GM19043 (cell line): ENCODE data around the gene ARL6IP5.

Experiments used
- ATAC-seq: cut with Tn5 transposase; IDR thresholded peaks from one replicate; pipeline ENCODE4 v1.9.1; 2021; ENCODE audit warnings: low read depth; ENCODE audit not compliant: unreplicated experiment

The ARL6IP5 gene

DNA sequence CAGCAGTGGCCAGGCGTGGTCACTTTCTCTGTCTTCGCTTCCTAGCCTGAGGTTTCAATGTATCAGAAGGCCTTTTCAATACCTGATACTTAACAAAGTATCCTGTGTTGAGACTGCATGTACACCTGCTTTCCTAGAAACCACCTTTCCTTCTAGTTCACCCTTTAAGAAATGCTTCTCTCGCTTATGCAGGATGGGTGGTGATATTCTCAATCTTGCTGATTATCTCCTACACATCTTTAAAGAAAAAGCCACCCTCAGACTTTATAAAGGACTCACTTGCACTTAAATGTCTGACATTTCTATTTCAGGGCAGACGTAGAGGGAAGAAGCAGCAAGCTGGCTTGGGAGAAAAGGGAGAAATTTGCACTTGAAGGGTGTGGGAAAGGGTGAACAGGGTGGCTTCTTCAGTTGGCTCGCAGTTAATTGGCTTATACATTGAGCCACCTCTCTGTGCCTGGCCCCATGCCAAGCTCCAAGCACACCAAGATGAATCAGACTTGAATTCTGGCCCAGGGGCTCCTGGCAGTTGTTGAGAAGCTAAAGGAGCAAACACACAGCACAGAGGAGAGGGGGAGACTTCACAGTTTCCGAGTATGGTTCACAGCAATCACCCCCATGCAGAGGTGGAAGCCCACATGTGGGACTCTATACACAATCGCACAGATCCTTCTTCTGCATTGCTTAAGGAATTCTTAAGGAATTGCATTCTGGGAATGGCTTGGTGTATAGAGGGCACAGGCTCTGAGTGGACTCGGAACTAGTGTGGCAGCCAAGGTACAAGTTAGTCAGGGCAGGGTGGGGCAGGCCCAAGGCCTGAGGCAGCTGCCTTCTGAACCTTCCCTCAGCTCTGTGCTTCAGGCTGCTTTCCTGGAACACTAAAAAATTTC lies 1.3 kb downstream of the ARL6IP5 start:
- no peak for ATAC-seq

DNA sequence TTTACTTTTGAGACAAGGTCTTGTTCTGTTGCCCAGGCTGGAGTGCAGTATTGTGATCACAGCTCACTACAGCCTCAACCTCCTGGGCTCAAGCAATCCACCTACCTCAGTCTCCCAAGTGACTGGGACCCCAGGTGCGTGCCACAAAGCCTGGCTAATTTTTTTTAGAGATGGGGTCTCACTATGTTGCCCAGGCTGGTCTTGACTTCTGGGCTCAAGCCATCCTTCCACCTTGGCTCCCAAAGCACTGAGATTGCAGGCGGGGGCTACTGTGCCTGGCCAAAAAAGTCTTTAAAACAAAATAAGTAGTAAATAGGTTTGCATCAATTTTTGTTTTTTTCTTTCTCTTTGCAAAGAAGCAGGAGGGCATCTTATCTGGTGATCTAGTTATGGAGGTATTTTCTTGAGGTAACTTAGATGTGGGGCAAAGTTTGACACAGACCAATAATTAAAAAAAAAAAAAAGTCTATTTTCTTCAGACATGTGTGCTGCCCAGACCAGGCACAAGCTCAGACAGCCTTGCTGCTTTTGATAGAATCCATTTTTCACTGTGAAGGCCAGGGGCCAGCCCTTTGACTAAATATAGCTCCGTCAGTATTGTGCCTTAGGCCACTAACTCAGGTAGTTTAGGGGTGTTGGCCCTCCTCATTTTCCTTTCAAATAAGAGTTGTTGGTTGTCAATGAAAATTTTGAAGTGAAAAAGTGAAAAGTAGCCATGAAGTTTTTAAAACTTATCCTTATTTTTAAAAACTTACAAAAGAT lies 2.5 kb downstream of the ARL6IP5 start:
- ATAC-seq, result no peak

DNA sequence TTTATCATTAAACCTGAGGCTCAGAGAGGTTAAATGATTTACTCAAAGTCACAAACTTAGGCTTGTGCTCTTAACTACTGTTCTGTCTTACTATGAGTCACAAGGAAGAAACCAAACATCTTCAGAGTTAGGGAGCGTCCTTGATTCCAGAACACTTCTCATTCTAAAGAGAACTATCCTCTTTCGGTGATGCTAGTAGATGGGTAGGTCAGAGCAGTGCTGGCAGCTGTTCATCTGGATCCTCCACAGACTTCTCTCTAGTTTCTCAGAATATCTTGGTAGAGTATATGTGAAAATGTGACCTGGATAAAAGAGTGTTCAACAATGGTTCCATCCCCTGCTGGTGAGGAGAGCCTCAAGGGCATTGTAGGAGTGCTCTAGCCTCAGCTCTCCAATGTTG lies 3.3 kb downstream of the ARL6IP5 start:
- no peak for ATAC-seq

DNA sequence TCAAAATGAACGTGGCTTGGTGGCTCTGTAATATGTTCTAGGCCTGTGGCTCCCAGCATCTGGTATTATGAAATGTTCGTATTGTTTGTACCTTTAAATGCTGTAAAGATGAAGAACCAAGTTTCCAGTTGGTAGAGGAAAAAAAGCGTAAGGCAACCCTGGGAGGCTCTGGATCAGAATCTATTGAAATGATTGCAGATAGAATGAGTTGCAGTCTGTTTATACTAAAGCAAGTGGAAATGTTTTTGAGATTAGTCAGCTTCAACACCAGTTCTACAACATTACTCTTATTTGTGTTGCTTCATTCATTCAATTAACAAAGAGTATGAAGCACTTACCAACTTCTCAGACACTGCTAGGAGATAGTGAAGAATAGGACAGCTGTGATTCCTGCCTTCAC lies 5.3 kb downstream of the ARL6IP5 start:
- no peak for ATAC-seq

GRCh38 chr3:69091389-69092029 lies 6.8 kb downstream of the ARL6IP5 start:
- no peak for ATAC-seq

DNA sequence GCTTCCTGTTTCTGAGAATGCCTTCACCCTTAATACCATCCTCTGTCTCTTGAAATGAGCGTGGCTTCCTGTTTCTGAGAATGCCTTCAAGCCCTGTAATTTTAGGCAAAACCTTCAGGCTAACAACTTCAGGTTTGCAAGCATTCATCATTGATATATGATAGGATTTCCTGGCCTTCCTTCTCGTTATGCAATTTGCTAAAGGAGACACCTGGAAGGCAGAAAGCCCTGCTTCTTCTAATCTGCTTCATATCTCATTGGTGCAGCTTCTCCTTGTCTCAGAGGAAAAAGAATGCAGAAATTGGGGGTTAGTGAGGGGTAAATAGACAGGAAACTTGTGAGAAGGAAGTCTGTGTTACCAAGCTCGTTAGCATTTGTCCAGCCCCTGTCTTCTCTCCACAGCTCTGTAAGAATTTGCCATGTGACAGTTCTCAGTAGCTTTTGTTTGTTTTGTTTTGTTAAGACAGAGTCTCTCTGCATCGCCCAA lies 7.3 kb downstream of the ARL6IP5 start:
- peak; percentile 67 for ATAC-seq

DNA sequence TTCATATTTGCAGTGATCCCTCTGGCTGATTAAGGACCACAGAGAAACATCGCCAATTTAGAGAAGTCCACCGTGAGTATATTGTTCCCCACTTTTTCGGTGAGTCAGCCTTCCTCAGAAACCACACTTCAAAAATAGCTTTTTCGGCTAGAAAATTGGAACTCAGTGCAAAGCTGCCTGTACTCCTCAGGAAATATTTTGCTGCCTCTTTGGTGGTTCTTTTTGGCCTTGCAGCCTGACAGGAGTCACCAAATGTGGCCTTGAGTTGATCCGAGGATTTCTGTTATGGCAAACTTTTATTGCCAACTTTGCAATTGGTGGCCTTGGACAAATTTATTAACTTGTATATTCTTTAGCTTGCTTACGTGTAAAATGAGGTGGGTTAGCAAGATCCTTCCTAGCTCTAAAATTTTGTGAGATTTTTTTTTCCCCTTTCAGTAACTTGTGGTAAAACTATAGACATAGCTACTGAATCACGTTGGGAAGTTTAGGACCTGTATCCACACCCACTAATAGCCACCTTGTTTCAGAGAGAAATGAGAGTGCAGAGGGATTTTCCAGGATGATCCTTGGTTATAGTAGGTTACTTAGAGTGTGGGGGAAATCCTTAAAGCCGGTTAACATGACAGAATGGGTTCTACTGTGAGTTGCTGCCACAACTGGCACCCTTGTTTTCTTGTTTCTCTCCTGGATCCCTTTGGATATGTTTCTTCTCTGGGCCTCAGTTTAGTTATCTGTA lies 9.9 kb downstream of the ARL6IP5 start:
- no peak for ATAC-seq

DNA sequence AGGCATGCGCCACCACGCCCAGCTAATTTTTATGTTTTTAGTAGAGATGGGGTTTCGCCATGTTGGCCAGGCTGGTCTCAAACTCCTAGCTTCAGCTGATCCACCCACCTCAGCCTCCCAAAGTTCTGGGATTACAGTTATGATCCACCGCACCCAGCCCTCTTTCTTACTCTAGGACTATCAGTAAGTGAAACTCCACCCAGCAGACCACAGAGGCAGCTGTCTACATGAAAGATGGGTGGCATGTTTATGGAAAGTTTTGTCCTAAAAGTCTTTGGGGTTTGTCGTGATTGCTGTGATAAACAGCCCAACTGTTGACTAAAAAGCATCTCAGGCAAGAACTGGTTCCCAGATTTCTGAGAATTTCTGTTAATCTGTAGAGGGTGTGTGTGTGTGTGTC lies 10.9 kb downstream of the ARL6IP5 start:
- ATAC-seq, result no peak

DNA sequence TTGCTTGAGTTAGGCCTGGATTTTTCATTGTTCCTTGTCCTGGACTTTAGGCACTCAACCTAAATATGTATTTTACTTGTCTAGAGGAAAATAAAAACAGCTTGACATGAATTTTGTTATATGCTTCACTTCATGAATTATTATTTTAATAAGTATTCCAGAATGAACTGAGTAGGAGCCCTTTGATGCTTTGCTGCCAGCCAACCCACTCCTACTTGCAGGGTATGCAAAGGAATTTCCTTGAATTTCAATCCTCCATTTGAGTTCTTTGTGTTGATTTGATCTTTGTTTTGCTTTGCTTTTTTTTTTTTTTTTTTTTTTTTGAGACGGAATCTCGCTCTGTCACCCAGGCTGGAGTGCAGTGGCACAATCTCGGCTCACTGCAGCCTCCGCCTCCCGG lies 11.6 kb downstream of the ARL6IP5 start:
- ATAC-seq, result no peak

DNA sequence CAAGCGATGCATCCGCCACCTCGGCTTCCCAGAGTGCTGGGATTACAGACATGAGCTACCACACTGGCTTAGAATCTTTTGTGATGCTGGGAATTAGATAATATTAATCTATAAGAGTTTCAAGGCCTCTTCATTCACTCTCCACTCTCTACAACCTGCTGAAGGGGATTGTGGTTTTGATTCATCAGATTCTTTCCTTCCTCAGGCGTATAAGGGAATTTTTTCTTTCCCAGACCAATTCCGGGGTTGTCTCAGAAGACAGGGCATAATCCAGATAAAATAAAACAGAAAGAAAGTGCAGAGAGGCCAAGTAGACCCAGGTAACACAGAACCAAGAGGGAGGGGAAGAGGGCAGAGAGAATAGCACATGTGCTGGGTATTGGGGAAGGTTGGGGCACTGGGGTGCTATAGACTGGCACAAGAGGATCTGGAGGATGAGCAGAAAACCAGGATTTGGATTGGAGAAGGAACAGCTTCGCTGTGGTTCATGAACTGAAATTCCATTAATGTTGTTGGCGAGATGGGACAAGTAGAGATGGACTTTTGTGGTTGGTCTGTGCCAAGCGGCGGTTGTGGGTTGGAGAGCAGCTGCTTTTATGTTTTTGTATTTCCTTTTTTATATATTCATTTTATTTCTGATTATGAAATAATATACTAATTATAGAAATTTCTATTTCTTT lies 12.8 kb downstream of the ARL6IP5 start:
- no peak for ATAC-seq

- no peak for ATAC-seq
Observed at GRCh38 chr3:69099576-69099975, 14.8 kb downstream of the ARL6IP5 start.

DNA sequence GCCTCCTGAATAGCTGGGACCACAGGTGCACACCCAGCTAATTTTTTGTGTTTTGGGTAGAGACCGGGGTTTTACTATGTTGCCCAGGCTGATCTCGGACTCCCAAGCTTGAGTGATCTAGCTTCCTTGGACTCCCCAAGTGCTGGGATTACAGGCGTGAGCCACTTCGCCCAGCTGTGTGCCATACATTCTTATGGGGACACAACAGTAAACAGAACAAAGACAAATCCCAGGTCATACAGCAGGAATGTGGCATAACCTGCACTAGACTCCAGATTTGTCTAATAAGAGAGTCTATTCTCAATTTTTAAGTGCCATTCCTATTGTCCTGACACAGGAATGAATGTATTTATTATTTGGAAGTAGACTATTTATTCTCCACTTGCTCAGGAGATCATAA lies 17.6 kb downstream of the ARL6IP5 start:
- no peak for ATAC-seq

DNA sequence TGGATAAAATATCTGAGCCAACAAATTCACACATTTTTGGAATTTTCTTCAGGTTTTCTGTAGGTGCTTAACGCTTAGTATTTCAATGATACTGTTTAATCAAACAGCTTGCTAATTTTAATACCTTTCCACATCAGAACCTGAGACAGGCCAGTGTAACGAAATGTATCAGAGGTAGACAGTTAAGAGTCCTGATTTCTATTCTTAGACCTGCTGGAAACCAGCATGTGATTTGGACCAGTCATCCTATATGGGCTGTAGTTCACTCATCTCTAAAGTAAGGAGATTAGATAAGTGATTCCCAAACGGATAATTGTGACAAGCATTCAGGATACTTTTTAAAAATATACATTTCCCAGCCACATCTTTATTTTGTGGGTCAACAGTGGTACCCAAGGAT lies 18.4 kb downstream of the ARL6IP5 start:
- no peak for ATAC-seq

GRCh38 chr3:69104586-69104985 lies 19.8 kb downstream of the ARL6IP5 start:
- no peak for ATAC-seq

DNA sequence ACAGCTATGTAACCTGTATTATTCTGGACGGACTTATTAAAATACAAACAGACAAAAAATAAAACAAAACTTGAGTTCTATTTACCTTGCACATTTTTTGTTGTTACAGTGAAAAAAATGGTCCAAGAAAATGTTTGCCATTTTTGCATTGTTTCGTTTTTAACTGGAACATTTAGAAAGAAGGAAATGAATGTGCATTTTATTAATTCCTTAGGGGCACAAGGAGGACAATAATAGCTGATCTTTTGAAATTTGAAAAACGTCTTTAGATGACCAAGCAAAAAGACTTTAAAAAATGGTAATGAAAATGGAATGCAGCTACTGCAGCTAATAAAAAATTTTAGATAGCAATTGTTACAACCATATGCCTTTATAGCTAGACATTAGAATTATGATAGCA lies 20.6 kb downstream of the ARL6IP5 start:
- no peak for ATAC-seq

DNA sequence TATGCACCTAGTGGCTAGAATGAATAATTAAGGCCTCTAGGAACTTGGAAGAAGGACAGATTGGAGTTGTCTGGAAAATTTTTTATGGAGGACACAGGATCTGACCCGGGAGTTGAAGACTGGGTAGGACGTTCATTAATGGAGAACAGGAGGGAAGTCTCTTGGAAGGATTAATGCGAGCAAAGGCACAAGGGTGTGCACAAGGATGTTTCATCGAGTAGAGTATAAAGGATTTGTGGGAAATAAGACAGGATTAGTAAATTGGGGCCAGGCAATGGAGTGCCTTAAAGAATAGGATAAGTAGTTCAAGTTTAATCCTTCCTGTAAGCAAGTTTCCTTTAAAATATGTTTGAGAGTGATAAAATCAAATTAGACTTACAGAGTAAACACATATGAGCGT lies 23.1 kb downstream of the ARL6IP5 start:
- ATAC-seq, result no peak

DNA sequence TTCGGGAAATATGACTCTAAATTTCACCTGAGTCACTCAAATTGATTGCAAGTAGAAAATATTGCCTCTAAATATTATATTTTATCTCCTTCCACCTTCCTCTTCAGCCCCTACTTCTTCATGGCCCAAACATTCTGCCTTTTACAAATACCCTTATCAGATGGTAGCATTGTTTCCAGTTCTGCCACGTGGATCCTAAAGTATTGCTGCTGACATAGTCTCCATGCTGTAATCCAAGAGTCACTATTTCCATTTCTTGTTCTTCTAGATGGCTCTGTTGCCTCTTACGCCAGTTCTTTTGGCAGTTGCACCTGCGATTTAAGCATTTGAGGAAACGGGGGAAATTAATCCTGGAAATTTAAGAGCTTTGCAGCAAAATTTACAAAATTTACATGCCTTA lies 24.1 kb downstream of the ARL6IP5 start:
- ATAC-seq, result no peak

DNA sequence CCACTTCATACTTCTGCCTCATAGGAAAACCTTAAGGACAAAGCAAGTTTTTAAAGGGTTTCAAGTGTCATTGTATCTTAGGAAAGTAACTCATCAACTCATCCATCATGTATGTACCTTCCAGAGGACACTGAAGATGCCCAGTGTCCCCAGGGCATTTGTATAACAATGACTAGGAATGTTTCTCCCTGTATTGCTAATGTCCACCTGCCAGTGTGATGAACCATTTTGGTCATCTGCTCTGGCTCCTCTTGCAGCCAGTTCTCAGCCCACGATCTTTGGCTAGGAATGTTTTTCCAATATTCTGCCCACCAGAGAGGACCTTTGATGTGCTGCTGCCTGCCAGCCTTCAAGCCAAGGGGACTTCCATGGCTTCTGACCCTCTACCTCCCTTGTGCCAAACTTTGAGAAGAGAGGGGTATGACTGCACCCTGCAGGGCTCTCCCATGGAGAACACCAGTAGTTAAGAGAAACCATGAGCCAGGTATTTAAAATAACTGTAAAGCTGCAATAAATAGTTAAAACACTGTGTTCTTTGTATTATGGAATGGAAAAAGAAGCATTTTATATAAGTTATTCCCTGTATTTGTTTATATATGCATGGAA lies 26.3 kb downstream of the ARL6IP5 start:
- no peak for ATAC-seq

DNA sequence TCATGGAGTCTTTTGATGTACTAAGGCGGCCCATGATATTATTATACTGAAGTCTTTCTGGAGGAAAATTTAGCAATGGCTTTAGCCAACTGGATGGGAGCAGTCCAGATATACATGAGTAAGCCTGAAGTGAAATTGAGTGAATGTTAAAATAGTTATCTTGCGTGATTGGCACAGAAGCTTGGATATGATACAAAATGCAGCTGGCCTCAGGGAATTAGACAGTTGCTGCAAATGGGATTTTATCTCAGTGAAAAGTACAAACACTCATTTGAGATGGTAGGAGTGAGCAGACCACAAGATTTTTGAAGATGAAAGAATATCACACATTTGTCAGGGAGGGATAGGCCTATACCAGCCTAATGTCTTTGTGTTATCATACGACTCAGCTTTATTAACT lies 28.8 kb downstream of the ARL6IP5 start:
- ATAC-seq, result no peak

DNA sequence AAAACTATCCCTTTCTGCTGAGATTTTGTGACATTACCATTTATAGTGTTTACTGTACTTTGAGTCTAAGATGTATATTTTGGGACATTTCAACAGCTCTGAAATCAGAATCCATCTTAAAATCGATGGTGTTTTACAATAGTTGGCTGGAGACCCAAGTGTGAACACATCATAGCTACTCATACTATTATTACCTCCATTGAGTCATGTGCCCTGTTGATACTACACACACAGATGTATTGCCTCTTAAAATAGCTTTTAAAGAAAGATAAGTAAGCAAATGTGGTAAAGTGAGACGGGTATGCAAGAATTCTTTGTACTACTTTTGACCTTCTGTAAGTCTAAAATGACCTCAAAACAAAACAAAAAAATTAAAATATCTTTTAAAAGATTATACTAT lies 31.0 kb downstream of the ARL6IP5 start:
- no peak for ATAC-seq
